GM18867 (cell line): ENCODE measurements around the gene ZXDC.

Source experiments
- ATAC-seq: cut with Tn5 transposase; IDR thresholded peaks from one replicate; pipeline ENCODE4 v1.9.1; 2021; ENCODE audit warnings: mild to moderate bottlenecking, moderate library complexity; ENCODE audit not compliant: unreplicated experiment

Gene ZXDC, protein sequence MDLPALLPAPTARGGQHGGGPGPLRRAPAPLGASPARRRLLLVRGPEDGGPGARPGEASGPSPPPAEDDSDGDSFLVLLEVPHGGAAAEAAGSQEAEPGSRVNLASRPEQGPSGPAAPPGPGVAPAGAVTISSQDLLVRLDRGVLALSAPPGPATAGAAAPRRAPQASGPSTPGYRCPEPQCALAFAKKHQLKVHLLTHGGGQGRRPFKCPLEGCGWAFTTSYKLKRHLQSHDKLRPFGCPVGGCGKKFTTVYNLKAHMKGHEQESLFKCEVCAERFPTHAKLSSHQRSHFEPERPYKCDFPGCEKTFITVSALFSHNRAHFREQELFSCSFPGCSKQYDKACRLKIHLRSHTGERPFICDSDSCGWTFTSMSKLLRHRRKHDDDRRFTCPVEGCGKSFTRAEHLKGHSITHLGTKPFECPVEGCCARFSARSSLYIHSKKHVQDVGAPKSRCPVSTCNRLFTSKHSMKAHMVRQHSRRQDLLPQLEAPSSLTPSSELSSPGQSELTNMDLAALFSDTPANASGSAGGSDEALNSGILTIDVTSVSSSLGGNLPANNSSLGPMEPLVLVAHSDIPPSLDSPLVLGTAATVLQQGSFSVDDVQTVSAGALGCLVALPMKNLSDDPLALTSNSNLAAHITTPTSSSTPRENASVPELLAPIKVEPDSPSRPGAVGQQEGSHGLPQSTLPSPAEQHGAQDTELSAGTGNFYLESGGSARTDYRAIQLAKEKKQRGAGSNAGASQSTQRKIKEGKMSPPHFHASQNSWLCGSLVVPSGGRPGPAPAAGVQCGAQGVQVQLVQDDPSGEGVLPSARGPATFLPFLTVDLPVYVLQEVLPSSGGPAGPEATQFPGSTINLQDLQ

DNA sequence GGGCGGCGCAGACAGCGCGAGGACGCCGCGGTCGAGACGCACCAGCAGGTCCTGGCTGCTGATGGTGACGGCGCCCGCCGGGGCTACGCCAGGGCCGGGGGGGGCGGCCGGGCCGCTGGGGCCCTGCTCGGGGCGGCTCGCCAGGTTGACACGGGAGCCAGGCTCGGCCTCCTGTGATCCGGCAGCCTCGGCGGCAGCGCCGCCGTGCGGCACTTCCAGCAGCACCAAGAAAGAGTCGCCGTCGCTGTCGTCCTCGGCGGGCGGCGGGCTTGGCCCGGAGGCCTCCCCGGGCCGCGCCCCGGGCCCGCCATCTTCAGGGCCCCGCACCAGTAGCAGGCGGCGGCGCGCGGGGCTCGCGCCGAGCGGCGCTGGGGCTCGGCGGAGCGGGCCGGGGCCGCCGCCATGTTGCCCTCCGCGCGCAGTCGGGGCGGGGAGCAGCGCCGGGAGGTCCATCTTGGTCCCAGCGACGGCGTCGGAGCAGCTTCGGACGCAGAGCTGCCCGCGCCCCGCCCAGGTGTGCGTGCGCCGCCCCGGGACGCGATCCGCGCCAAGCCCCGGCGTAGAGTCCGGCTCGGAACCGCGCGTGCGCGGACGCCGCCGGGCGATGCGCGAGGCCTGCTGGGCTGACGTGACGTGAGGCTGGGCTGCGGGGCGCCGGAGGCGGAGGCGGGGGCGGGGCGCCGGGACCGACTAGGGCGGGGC lies at the start of gene ZXDC:
ZXDC (minus strand) TSS at position 479 of the 702 bp plus-strand sequence; CDS start at position 453, 26 bp downstream.
- ATAC-seq = peak; percentile 87

DNA sequence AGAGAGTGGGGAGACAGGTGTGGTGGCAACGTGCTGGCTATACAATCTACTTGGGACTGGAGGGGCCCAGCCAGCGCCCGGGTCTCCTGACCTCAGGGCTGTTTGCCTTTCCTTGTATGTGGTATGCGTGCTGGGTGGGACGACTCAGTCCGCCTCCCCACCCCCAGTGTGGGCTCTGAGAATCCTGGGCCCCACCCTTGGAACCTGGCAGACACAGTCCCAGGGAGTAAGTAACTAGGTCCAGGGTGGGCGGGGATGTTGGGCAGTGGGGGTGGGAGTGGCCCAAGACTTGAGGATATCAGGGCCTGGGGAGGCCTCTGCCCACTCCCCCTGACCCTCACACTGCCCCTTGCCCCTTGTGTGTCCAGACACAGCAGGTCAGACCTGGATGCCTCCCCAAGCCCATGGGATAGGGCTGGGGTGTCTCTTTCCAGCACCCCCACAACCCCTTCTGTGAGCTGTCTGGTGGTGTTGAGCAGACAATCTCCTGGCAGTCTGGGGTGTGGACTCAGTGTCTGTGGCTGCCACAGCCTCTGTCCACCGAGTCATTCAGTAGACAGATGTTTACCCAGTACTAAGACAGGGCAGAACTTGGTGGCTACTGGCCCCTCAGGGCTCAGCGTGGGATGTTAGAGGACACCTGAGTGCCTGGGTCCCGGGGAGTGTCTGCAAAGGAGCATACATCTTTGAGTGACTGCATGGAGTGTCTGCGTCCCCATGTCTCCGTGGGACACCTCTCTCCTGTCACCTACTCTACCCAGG lies 49.6 kb upstream of the ZXDC start:
- no peak for ATAC-seq

DNA sequence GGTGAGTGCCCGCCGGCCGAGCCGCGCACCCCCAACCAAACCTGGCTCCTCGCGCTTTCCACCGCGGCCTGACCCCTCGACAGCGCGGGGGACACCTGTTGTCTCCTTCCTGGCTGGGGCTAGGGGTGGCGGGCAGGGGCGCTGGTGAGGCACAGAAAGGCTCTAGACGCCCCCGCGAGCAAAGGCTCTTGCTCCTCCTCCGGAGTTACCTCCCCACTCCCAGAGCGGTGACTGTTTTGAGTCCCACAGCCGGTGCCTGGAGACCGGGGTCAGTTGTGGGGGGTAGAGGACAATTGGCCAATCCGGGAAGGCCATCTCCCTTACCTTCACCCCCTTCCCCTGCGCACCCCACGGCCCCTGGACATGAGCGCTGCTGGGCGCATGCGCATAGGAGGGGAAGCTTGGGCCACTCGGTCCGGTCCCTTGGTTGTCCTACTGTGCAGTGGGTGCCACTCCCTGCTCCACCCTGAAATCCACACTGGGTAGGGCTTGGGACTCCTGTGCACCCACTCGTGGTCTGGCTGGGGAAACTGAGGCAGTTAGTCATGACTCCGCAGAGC lies 48.8 kb upstream of the ZXDC start:
- ATAC-seq = no peak

DNA sequence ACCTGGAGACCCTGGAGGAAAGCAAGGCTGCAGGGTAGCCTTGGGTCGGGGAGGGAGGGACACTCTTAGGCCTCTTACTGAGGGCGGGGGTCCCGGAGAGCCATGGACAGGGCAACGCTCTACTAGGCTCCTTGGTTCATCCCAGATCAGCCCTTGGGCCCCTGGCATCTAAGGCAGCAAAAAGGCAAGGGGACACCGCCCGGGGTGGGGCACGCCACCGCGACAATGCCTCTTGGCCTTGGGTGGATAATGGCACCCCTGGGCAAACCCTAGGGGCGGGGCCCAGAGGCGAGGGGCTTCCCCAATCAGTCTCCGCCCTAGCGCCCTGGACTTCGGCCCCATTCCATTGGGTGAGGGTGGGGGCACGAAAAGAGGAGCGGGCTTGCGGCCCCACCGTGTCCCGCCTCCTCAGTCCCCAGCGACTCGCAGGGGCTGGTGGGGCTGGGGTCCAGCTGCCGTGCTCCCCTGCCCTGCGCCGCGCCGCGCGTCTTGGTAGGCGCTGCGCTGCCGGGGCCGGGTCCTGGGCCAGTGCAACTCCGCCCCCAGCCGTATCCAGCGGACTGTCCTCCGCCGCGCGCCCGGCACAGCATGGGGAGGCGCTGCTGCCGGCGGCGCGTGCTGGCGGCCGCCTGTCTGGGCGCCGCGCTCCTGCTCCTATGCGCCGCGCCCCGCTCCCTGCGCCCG lies 48.2 kb upstream of the ZXDC start, which contains the start of gene CHST13:
CHST13 (plus strand) TSS at position 411 of the 684 bp plus-strand sequence; CDS start at position 589, 178 bp downstream.
- no peak for ATAC-seq

DNA sequence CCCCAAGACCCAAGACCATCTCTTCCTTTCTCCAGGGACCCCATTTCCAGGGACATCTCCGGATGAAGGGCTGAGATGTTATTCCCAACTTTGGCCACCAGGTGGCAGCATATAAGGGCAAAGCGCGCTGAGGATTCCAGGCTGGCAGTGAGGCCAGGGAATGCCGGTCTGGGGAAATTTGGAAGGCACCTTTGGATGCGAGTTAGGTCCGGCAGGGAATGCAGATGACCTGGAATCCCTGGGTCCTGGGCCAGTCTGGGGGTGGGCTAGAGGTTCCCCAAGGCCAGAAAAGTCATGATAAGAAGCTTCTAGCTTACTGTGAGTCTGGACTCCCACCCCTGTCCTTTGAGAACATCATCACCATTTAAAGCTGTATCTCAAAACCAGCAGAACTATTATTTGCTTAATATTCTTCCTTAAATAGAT lies 46.7 kb upstream of the ZXDC start:
- ATAC-seq = no peak

DNA sequence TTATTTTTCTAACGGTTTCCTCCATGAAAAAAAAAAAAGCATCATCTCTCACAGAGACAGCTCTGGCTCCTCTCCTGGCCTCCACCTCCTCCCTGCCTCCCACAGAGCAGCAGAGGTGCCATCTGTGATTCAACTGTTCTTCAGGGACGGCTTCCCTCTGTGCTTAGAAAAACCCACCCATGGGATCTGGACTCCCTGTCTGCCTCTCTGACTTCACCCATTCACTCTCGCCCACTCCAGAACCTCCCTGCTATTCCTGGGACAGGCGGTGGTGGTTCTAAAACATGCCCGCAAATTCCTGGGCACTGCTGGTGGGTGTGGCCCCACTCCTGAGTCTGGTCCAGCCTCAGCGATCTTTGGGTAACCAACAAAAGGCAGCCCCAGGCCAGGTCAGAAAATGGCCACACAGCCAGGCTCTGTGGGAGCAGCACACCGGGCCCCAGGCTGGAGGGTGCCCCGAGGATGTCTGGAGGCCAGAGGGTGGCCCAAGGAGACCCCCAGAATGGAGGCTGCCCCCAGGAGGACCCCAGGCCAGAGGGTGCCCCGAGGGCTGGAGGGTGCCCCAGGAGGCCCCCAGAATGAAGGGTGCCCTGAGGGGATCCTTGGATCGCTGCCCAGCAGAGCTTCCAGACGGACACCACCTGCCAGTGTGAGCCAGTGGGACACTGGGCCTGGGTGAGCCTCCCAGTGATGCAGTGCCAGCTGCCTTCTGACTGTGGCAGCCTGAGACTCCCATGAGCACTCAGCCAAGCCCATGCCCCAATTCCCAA lies 45.6 kb upstream of the ZXDC start:
- ATAC-seq = no peak

DNA sequence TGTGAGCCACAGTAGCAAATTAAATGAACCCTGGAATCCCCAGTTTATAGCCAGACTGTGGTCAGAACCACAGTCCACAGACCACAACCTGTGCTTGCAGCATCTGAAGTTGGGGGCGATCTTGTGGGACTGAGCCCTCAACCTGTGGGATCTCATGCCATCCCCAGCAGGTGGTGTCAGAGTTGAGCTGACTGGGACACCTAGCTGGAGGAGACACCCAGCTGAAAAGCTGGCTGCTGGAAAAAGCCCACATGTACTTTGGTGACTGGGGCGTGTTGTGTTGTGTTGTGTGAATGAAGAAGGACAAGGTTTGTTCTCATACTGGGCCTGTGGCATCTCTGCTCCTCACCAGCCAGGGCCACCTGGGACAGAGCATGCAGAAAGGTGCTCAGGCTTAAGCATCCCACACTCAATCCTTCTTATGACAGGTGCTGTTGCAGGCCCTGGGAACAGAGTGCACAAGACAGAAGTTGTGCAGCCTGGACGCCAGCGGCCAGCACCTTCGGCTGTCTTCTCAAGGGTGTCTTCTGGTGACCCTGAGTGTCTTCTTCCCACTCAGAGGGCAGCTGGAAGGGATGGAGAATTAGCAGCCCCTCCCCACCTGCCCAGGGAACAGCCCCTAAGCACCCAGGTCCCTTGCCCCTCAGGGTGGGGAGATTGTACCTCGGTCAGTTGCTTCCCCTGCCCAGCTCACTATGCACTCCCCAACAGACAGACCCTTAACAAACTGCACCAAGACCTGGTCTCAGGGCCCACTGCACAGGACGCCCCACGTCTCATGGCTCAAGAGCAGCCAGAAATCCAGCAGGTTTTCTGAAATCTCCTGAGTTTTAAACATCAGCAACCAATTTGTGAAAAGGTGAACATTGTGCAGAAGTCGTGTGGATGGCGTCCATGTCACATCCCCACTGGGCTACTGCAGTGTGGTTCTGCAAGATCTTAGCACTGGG lies 44.1 kb upstream of the ZXDC start:
- ATAC-seq = no peak

DNA sequence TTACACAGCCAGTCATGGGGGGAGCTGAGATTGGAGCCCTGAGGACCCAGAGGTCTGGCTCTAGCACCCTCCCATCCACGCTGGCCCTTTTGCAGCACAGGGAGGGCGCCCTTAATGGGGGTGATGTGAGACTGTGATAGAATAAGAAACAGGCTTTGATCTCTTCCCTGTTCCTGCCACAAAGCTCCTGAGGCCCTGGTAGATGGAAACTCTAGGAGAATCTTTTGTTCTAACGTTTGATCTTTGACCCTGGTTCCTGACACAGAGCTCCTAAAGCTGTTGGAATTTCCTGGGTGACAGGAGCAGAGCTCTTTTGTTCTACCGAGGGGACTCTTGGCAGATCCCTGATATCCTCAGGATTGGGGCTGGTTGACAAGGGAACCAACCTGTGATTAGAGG lies 43.1 kb upstream of the ZXDC start:
- no peak for ATAC-seq

DNA sequence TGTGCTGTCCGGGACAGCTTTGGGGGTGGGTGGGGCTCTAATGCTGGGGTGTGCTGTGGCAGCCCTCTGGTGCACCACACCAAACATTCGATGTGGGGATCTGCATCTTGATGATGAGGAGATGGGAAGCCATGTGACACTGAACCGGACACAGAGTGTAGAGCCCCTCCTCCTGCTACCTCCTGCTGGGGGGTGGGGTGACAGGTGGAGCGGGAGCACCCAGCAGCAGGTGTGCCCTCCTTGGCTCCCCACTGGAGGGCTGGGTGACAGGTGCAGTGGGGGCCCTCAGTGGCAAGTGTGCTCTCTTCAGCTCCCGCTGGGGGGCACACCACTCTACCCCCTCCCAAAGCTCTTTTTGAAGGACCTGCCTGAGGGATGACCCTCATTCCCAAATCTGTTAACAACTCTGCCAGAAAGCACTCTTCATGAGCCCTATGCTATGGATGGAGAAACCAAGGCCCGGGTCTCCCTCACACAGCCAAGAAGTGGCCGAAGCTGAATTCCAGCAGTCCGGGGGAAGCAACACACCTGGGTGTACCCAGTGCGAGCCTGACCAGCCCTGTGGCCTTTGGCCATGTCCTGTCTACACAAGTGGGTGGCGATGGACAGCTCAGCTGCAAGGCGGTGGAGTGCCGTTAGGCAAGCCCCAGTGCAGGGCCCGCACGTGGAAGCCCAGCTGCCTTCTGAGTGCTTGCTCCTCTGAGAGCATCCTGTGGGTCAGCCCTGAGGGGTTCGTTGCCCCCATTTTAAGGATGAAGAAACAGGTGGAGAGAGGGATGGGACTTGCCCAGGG lies 42.5 kb upstream of the ZXDC start:
- no peak for ATAC-seq

DNA sequence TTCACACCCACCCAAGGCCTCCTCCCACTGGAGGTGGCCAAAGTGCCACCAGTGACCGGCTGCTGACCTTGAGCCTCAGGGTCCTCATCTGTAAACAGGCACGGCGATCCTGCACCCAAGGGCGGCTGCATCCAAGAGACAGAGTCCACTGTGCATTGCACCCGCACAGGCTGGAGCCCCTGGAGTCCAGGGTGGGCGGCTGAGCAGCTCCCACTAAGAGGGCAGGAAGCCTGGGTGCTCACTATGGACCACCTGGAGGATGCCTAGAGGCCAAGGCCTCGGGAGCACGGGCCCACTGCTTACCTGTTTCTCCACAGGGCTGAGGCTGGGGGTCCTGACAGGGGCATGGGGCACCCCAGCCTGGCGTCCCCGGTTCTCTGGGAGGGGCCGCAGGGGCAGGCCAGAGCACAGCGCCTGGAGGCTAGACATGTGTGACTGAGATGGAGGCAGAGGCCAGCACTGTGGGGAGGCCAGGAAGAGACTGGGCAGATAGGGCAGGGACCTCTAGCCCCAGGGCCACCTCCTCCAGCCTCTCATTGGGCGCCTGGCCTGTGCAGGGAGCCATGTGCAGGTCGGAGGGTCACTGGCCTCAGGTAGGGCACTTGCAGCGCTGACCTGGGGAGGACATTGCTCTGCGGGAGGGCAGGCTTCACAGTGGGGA lies 41.7 kb upstream of the ZXDC start, which contains the start of gene UROC1:
UROC1 (minus strand) TSS at position 483 of the 661 bp plus-strand sequence; CDS start at position 429, 54 bp downstream.
- ATAC-seq = no peak

DNA sequence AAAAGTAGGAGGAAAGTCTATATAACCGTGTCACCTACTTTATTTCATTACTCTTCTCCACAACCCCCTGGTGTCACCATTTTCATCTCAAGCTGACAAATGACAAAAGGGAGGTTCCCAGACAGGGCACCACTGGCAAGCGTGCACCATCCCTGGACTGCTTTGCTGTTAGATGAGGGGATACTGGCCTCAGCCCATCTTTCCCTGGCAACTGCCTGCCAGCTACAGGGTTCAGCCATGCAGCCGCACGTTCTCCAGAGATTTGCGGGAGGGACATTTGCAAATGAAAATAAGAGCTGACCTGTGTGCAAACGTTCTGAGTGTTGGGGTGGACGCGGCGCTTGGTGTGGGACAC lies 41.2 kb upstream of the ZXDC start:
- ATAC-seq = no peak

DNA sequence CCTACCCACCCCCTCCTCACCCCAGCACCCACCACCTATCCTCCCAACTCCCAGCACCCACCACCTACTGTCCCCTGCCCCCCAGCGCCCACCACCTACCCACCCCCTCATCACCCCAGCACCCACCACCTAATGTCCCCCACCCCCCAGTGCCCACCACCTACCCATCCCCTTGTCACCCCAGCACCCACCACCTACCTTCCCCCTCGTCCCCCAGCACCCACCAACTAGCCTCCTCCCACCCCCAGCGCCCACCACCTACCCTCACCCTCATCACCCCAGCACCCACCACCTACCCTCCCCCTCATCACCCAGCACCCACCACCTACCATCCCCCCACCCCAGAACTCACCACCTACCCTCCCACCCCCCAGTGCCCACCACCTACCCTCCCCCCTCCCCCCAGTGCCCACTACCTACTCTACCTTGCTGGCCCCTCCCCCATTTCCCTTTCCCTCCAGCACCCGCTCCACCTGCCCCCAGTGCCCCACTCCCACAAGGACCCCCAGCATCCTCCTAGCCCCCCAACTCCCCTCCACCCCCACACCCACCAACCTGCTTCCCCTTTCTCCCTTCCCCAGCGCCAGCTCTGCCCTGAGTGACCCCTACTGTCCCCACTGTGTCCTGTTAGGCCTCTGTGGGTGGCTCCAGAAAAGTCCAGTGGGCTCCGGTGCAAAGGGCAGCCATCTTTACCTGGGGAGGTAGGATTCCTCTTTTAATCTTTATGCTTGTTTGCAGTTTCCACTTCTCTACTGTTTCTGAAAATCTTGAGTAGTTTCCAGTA lies 40.7 kb upstream of the ZXDC start:
- no peak for ATAC-seq

DNA sequence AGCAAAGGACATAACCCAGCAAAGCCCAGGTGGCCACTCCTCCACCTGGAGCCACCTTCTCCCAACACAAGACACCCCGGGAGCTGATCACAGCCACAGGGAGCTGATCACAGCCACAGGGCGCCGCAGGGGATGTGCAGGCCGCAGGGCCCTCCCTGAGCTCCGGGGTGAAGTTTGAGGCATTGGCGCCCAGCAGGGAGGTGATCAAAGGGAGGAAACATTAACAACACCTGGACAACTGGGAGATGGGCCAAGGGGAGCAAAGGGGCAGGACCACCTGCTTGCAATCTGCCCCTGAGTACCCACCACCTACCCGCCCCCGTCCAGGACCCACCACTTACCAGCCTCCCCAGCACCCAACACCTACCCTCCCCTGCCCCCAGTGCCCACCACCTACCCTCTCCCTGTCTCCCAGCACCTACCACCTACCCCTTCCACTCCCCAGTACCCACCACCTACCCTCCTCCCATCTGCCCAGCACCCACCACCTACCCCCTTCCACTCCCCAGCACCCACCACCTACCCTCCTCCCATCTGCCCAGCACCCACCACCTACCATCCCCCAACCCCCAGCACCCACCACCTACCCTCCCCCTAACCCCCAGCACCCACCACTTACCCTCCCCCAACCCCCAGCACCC lies 39.5 kb upstream of the ZXDC start:
- ATAC-seq = no peak

DNA sequence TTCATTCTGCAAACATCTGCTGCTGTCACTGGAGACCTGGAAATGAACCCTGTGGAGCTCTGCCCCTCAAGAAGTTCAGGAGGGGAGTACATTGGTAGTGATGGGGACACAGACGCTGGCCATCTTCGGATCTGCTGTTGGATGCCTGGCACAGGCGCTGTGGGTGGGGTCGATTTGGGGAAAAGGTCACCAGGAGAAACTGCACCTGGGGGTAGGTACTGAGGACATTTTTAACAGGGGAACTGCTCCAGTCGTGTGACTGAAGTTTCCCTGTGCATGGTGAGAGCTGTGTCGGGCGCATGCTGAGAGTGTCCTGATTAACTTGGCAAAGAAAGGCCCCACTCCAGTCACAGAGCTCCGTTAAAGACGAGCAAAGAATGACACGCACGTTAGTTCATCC lies 38.5 kb upstream of the ZXDC start:
- no peak for ATAC-seq
